ENCODE results near the gene ZNF138.

DNA sequence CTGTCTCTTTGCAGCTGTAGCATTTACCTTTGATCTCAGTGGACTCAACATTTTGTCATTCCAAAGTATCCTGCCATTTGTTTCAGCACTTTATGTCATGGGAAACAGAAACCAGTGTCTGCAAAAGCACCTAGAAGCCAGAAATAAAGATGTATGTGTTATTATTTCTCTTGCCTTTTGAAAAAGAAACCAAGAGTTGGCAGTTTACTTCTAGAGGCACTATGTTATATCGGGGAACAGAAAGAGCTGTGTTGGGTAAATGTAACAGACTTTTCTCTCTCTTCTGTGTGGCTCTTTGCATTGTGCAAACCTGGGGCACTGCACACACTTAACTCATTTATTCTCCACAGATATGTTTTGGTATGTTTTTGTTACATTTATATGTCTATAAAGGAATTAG, 36.7 kb downstream of the ZNF138 start:
- TF ChIP-seq, protein P1, sequence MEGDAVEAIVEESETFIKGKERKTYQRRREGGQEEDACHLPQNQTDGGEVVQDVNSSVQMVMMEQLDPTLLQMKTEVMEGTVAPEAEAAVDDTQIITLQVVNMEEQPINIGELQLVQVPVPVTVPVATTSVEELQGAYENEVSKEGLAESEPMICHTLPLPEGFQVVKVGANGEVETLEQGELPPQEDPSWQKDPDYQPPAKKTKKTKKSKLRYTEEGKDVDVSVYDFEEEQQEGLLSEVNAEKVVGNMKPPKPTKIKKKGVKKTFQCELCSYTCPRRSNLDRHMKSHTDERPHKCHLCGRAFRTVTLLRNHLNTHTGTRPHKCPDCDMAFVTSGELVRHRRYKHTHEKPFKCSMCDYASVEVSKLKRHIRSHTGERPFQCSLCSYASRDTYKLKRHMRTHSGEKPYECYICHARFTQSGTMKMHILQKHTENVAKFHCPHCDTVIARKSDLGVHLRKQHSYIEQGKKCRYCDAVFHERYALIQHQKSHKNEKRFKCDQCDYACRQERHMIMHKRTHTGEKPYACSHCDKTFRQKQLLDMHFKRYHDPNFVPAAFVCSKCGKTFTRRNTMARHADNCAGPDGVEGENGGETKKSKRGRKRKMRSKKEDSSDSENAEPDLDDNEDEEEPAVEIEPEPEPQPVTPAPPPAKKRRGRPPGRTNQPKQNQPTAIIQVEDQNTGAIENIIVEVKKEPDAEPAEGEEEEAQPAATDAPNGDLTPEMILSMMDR (conservative IDR thresholded peaks at IDR 0.05) = no peak
- TF ChIP-seq EZH2 (IDR thresholded peaks at IDR 0.05; ENCODE audit: low read depth) = no peak
